Parathyroid adenoma (tissue), 2 donors: Measurements from ENCODE around the gene SH3BP5.

Experiments used
- H2AFZ ChIP-seq: fragments of 300-600 bp; sonication (generic); one replicate; pipeline ENCODE4 v1.7.0; 2017; ENCODE audit warnings: antibody characterized with exemption, mild to moderate bottlenecking
- H3K27ac ChIP-seq: fragments of 300-600 bp; sonication (generic); one replicate; pipeline ENCODE4 v1.7.0; 2017
- H3K27me3 ChIP-seq: fragments of 300-600 bp; sonication (generic); one replicate; pipeline ENCODE4 v1.7.0; 2017; ENCODE audit warnings: low read length; ENCODE audit not compliant: control insufficient read depth, insufficient read depth
- H3K36me3 ChIP-seq: fragments of 300-600 bp; sonication (generic); one replicate; pipeline ENCODE4 v1.7.0; 2017; ENCODE audit warnings: low read length; ENCODE audit not compliant: control insufficient read depth, insufficient read depth
- H3K4me1 ChIP-seq: fragments of 300-600 bp; sonication (generic); one replicate; pipeline ENCODE4 v1.7.0; 2017; ENCODE audit warnings: control low read depth
- H3K4me2 ChIP-seq: fragments of 300-600 bp; sonication (generic); one replicate; pipeline ENCODE4 v1.7.0; 2017; ENCODE audit warnings: low read length
- H3K4me3 ChIP-seq: fragments of 300-600 bp; sonication (generic); one replicate; pipeline ENCODE4 v1.7.0; 2017; ENCODE audit warnings: low read depth, low read length
- H3K79me2 ChIP-seq: fragments of 300-600 bp; sonication (generic); one replicate; pipeline ENCODE4 v1.7.0; 2017; ENCODE audit warnings: control low read depth
- H3K9ac ChIP-seq: fragments of 300-600 bp; sonication (generic); one replicate; pipeline ENCODE4 v1.7.0; 2017; ENCODE audit warnings: mild to moderate bottlenecking
- H3K9me3 ChIP-seq: fragments of 300-600 bp; sonication (generic); one replicate; pipeline ENCODE4 v1.7.0; 2017; ENCODE audit warnings: low read length; ENCODE audit not compliant: control insufficient read depth
- CTCF ChIP-seq: fragments of 300-600 bp; sonication (generic); IDR thresholded peaks from one replicate; pipeline ENCODE4 v1.7.0; 2017; ENCODE audit warnings: antibody characterized with exemption, mild to moderate bottlenecking
- donor health status: primary hyperparathyroidism.

SH3BP5 gene

GRCh38 chr3:15292765-15293522 is 39.4 kb downstream of the SH3BP5 start:
- no peaks in the 10 kb centered on the region for H3K27me3 ChIP-seq
- no peak overlapping the region for H3K4me2 ChIP-seq
- peaks cover 51% of the 10 kb centered on the region for H3K79me2 ChIP-seq
- H2AFZ ChIP-seq = peak overlapping the region; percentile 23
- no peak for TF ChIP-seq CTCF
- H3K9me3 ChIP-seq = no peaks in the 10 kb centered on the region
- H3K27ac ChIP-seq = peak overlapping the region; percentile 82
- no peaks in the 10 kb centered on the region for H3K36me3 ChIP-seq
- no peak overlapping the region for H3K4me3 ChIP-seq
- H3K4me1 ChIP-seq = peaks cover 27% of the 10 kb centered on the region
- H3K9ac ChIP-seq = no peak overlapping the region

GRCh38 chr3:15291589-15292541 is 40.5 kb downstream of the SH3BP5 start:
- H3K79me2 ChIP-seq = peaks cover 45% of the 10 kb centered on the region
- no peak for TF ChIP-seq CTCF
- H3K36me3 ChIP-seq = no peaks in the 10 kb centered on the region
- no peak overlapping the region for H3K4me2 ChIP-seq
- no peak overlapping the region for H3K9ac ChIP-seq
- peaks cover 36% of the 10 kb centered on the region for H3K4me1 ChIP-seq
- H3K27ac ChIP-seq = peak overlapping the region; percentile 82
- H2AFZ ChIP-seq = no peak overlapping the region
- H3K27me3 ChIP-seq = no peaks in the 10 kb centered on the region
- H3K4me3 ChIP-seq = no peak overlapping the region
- no peaks in the 10 kb centered on the region for H3K9me3 ChIP-seq

- Histone ChIP-seq H3K9ac (no peak overlapping the region), H3K27ac (no peak overlapping the region), H3K9me3 (no peaks in the 10 kb centered on the region), H3K4me1 (peaks cover 47% of the 10 kb centered on the region), H3K4me3 (no peak overlapping the region), H3K4me2 (no peak overlapping the region), H3K27me3 (no peaks in the 10 kb centered on the region), H2AFZ (no peak overlapping the region), H3K36me3 (no peaks in the 10 kb centered on the region), H3K79me2 (peaks cover 40% of the 10 kb centered on the region)
- TF ChIP-seq CTCF = no peak
These were observed 41.6 kb downstream of the SH3BP5 start for GRCh38 chr3:15290736-15291135.

GRCh38 chr3:15289661-15290060 is 42.7 kb downstream of the SH3BP5 start:
- H3K36me3 ChIP-seq = no peaks in the 10 kb centered on the region
- TF ChIP-seq CTCF = no peak
- H3K4me3 ChIP-seq = no peak overlapping the region
- H3K4me2 ChIP-seq = no peak overlapping the region
- H3K27me3 ChIP-seq = no peaks in the 10 kb centered on the region
- no peak overlapping the region for H3K9ac ChIP-seq
- H2AFZ ChIP-seq = no peak overlapping the region
- H3K27ac ChIP-seq = no peak overlapping the region
- H3K4me1 ChIP-seq = peaks cover 58% of the 10 kb centered on the region
- no peaks in the 10 kb centered on the region for H3K9me3 ChIP-seq
- H3K79me2 ChIP-seq = peaks cover 35% of the 10 kb centered on the region
